GM23338 (cell line): Measurements from ENCODE around the gene NPAS3. TPM values are rescaled to one million over a fixed set of nuclear protein-coding genes. Genes with fewer than 3 reads are reported as not detected.

Experiments used
- ATAC-seq: fragments of 200-7000 bp; cut with Tn5 transposase; 3 replicates; pipeline ENCODE4 v1.9.1; 2020
- DNase-seq: peaks from one replicate; pipeline ENCODE4 v3.0.0-alpha.2; 2015; ENCODE audit warnings: low spot score
- H2AFZ ChIP-seq: fragments of 200-600 bp; sonication (generic); 2 replicates; pipeline ENCODE4 v1.8.0; 2016; ENCODE audit warnings: antibody characterized with exemption, mild to moderate bottlenecking, moderate library complexity
- H3F3A ChIP-seq: fragments of 200-600 bp; sonication (generic); replicated peaks from 2 replicates; pipeline ENCODE4 v1.8.0; 2017; ENCODE audit warnings: antibody characterized with exemption, mixed run types, low read depth
- H3K27ac ChIP-seq: fragments of 200-600 bp; sonication (generic); 2 replicates; pipeline ENCODE4 v1.6.1; 2016; ENCODE audit warnings: low read depth
- H3K27me3 ChIP-seq: fragments of 200-600 bp; sonication (generic); 2 replicates; pipeline ENCODE4 v1.8.0; 2016; ENCODE audit warnings: mild to moderate bottlenecking, mixed run types, moderate library complexity; ENCODE audit not compliant: insufficient read depth
- H3K36me3 ChIP-seq: fragments of 200-600 bp; sonication (generic); 2 replicates; pipeline ENCODE4 v1.8.0; 2016; ENCODE audit warnings: mild to moderate bottlenecking; ENCODE audit not compliant: insufficient read depth
- H3K4me1 ChIP-seq: fragments of 200-600 bp; sonication (generic); 2 replicates; pipeline ENCODE4 v1.8.0; 2016; ENCODE audit warnings: mild to moderate bottlenecking, moderate library complexity; ENCODE audit not compliant: insufficient read depth
- H3K4me2 ChIP-seq: fragments of 200-600 bp; sonication (generic); 2 replicates; pipeline ENCODE4 v1.7.1; 2017; ENCODE audit warnings: mixed run types
- H3K4me3 ChIP-seq: fragments of 200-600 bp; sonication (generic); 2 replicates; pipeline ENCODE4 v1.6.1; 2016; ENCODE audit warnings: mixed run types
- H3K79me2 ChIP-seq: fragments of 200-600 bp; sonication (generic); replicated peaks from 2 replicates; pipeline ENCODE4 v1.8.0; 2017; ENCODE audit warnings: mild to moderate bottlenecking; ENCODE audit not compliant: insufficient read depth
- H3K9me2 ChIP-seq: fragments of 200-600 bp; sonication (generic); 2 replicates; pipeline ENCODE4 v1.8.0; 2017; ENCODE audit not compliant: insufficient read depth
- H4K20me1 ChIP-seq: fragments of 200-600 bp; sonication (generic); replicated peaks from 2 replicates; pipeline ENCODE4 v1.8.0; 2017; ENCODE audit warnings: mild to moderate bottlenecking; ENCODE audit not compliant: insufficient read depth
- H3K27ac Mint-ChIP-seq: 2 replicates; pipeline ENCODE4 v1.8.0; 2020; ENCODE audit warnings: inconsistent platforms, mild to moderate bottlenecking, moderate library complexity, mixed read lengths
- H3K27me3 Mint-ChIP-seq: 3 replicates; pipeline ENCODE4 v1.8.0; 2022; ENCODE audit warnings: low read depth, mild to moderate bottlenecking, moderate library complexity, mixed read lengths, inconsistent platforms; ENCODE audit not compliant: insufficient read depth, poor library complexity
- H3K36me3 Mint-ChIP-seq: 3 replicates; pipeline ENCODE4 v1.8.0; 2021; ENCODE audit warnings: low read depth, mild to moderate bottlenecking, inconsistent platforms, moderate library complexity, mixed read lengths
- H3K4me1 Mint-ChIP-seq: 3 replicates; pipeline ENCODE4 v1.8.0; 2020; ENCODE audit warnings: mild to moderate bottlenecking, inconsistent platforms, mixed read lengths
- H3K4me3 Mint-ChIP-seq: 3 replicates; pipeline ENCODE4 v1.8.0; 2021; ENCODE audit warnings: moderate library complexity, mild to moderate bottlenecking, inconsistent platforms, mixed read lengths
- H3K9me3 Mint-ChIP-seq: 3 replicates; pipeline ENCODE4 v1.8.0; 2020; ENCODE audit warnings: moderate library complexity, mild to moderate bottlenecking, inconsistent platforms, mixed read lengths
- CREB1 ChIP-seq: fragments of 250-450 bp; sonication (Bioruptor Pico); IDR thresholded peaks from 2 replicates; pipeline ENCODE4 v1.5.0; 2020; ENCODE audit warnings: low read depth, mild to moderate bottlenecking, moderate library complexity
- EZH2 ChIP-seq: fragments of 200-600 bp; sonication (generic); IDR thresholded peaks from one replicate; pipeline ENCODE4 v1.8.0; 2017; ENCODE audit warnings: antibody characterized with exemption, mild to moderate bottlenecking, low read depth; ENCODE audit not compliant: unreplicated experiment
- JUNB ChIP-seq: IDR thresholded peaks from one replicate; pipeline ENCODE4 v1.6.1; 2016; ENCODE audit warnings: antibody characterized with exemption; ENCODE audit not compliant: unreplicated experiment
- STAT1 ChIP-seq: IDR thresholded peaks from one replicate; pipeline ENCODE4 v1.6.1; 2016; ENCODE audit warnings: antibody characterized with exemption; ENCODE audit not compliant: unreplicated experiment
- polyA plus RNA-seq: library from polyadenylated mRNA; unstranded; fragments of >200 nt; fragmentation: Nextera tagmentation; extraction: Ambion mirVana; gene quantifications from 2 replicates; pipeline ENCODE4 v1.2.1, GENCODE V29; 2016
- total RNA-seq: library from RNA; depleted of rRNA; stranded (reverse); fragments of >200 nt; shearing (Covaris generic); gene quantifications from 2 replicates; pipeline ENCODE4 v1.2.3, GENCODE V29; 2014
- TF ChIP-seq, protein P1 (sequence below): fragments of 250-450 bp; sonication (Bioruptor Pico); IDR thresholded peaks from 2 replicates; pipeline ENCODE4 v1.5.0; 2020; ENCODE audit warnings: mild to moderate bottlenecking, moderate library complexity
- TF ChIP-seq, protein P2 (sequence below): IDR thresholded peaks from 2 replicates; pipeline ENCODE4 v1.6.1; 2016; ENCODE audit warnings: antibody characterized with exemption

The NPAS3 gene
- total and polyA plus RNA-seq, 2 experiments from 2014 or later, result 0.17 to 0.19 TPM

DNA sequence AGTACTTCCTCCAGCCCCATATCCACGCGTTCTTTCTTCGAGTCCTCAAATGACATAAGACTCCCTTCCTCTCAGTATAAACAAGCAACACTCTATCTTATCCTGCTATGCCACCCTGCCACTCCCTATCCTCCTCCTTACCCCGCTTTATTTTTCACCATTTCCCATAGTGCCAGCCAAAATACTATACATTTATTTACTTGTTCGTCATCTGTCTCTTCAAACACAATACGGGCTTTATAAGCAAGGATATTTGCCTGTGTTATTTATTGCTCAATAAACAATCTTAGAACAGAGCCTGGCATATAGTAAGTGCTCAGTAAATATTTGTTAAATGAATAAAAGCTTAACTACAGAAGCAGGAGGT is 567.3 kb downstream of the NPAS3 start:
- no peak for DNase-seq
- no peaks in the 10 kb centered on the region for H4K20me1 ChIP-seq
- no peak overlapping the region for H3K27ac ChIP-seq
- H3K27me3 Mint-ChIP-seq, result no peaks in the 10 kb centered on the region
- no peak overlapping the region for H2AFZ ChIP-seq
- H3F3A ChIP-seq, result no peaks in the 10 kb centered on the region
- no peaks in the 10 kb centered on the region for H3K9me2 ChIP-seq
- H3K79me2 ChIP-seq, result no peaks in the 10 kb centered on the region
- H3K36me3 Mint-ChIP-seq, result no peaks in the 10 kb centered on the region
- ATAC-seq, result no peak
- no peak overlapping the region for H3K4me2 ChIP-seq
- no peaks in the 10 kb centered on the region for H3K4me1 ChIP-seq
- peaks cover 2% of the 10 kb centered on the region; the same call in 1 of the 3 replicates for H3K4me1 Mint-ChIP-seq
- no peak overlapping the region for H3K27ac Mint-ChIP-seq
- no peaks in the 10 kb centered on the region for H3K27me3 ChIP-seq
- no peak overlapping the region for H3K4me3 Mint-ChIP-seq
- H3K36me3 ChIP-seq, result no peaks in the 10 kb centered on the region
- TF ChIP-seq JUNB, result no peak
- TF ChIP-seq CREB1 (CRISPR knock-in tag), result no peak
- TF ChIP-seq, protein P1, sequence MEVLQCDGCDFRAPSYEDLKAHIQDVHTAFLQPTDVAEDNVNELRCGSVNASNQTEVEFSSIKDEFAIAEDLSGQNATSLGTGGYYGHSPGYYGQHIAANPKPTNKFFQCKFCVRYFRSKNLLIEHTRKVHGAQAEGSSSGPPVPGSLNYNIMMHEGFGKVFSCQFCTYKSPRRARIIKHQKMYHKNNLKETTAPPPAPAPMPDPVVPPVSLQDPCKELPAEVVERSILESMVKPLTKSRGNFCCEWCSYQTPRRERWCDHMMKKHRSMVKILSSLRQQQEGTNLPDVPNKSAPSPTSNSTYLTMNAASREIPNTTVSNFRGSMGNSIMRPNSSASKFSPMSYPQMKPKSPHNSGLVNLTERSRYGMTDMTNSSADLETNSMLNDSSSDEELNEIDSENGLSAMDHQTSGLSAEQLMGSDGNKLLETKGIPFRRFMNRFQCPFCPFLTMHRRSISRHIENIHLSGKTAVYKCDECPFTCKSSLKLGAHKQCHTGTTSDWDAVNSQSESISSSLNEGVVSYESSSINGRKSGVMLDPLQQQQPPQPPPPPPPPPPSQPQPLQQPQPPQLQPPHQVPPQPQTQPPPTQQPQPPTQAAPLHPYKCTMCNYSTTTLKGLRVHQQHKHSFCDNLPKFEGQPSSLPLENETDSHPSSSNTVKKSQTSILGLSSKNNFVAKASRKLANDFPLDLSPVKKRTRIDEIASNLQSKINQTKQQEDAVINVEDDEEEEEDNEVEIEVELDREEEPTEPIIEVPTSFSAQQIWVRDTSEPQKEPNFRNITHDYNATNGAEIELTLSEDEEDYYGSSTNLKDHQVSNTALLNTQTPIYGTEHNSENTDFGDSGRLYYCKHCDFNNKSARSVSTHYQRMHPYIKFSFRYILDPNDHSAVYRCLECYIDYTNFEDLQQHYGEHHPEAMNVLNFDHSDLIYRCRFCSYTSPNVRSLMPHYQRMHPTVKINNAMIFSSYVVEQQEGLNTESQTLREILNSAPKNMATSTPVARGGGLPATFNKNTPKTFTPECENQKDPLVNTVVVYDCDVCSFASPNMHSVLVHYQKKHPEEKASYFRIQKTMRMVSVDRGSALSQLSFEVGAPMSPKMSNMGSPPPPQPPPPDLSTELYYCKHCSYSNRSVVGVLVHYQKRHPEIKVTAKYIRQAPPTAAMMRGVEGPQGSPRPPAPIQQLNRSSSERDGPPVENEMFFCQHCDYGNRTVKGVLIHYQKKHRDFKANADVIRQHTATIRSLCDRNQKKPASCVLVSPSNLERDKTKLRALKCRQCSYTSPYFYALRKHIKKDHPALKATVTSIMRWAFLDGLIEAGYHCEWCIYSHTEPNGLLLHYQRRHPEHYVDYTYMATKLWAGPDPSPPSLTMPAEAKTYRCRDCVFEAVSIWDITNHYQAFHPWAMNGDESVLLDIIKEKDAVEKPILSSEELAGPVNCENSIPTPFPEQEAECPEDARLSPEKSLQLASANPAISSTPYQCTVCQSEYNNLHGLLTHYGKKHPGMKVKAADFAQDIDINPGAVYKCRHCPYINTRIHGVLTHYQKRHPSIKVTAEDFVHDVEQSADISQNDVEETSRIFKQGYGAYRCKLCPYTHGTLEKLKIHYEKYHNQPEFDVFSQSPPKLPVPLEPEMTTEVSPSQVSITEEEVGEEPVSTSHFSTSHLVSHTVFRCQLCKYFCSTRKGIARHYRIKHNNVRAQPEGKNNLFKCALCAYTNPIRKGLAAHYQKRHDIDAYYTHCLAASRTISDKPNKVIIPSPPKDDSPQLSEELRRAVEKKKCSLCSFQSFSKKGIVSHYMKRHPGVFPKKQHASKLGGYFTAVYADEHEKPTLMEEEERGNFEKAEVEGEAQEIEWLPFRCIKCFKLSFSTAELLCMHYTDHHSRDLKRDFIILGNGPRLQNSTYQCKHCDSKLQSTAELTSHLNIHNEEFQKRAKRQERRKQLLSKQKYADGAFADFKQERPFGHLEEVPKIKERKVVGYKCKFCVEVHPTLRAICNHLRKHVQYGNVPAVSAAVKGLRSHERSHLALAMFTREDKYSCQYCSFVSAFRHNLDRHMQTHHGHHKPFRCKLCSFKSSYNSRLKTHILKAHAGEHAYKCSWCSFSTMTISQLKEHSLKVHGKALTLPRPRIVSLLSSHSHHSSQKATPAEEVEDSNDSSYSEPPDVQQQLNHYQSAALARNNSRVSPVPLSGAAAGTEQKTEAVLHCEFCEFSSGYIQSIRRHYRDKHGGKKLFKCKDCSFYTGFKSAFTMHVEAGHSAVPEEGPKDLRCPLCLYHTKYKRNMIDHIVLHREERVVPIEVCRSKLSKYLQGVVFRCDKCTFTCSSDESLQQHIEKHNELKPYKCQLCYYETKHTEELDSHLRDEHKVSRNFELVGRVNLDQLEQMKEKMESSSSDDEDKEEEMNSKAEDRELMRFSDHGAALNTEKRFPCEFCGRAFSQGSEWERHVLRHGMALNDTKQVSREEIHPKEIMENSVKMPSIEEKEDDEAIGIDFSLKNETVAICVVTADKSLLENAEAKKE (CRISPR knock-in tag), result no peak
- TF ChIP-seq STAT1, result no peak
- no peak overlapping the region for H3K4me3 ChIP-seq
- H3K9me3 Mint-ChIP-seq, result no peaks in the 10 kb centered on the region

DNA sequence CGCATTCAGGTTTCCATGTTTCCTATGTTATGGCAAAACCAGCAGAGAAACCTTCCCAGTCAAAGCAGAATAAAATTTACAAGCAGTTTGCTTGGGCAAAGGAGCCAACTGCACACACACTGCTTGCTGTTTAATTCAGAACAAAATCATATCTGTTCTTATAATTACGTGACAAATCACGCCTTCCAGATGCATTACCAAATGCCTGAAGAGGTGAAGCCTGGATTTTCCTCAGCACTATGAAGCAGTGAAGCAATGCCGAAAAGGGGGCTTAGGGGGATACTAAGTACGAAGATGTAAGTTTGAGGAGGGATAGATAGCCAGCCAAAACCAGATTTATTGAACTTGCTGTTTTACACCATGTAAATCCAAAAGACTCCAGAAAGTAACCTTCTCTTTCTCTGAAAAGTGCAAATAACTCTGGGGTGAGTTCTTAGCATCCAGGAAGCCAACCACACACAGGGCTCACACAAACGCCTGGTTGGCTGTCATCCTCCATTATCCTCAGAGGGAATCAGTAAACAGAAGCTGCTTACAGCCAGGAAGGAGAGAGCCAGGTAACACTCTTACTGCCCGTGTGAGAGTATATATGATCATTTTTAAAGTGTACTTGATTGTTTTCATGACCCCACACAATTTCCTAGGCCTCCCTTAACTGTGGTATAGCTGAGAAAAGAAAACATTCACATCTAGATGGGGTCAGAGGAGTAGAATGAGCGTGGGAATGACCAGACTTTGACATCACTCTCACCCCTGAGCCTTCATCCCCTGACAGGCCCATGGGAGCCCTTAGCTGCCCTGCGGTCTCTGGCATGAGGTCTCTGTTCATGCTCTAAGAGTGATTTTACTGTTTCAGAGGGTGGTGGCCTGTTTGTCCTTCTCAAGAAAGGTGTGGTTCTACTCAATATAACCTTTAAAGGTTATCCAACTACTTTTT is 569.7 kb downstream of the NPAS3 start:
- Mint-ChIP-seq H3K4me3 (no peak overlapping the region), H3K27me3 (no peaks in the 10 kb centered on the region), H3K9me3 (no peaks in the 10 kb centered on the region), H3K4me1 (peaks cover 2% of the 10 kb centered on the region; the same call in 1 of the 3 replicates), H3K27ac (no peak overlapping the region), H3K36me3 (no peaks in the 10 kb centered on the region)
- H3K9me2 ChIP-seq, result no peaks in the 10 kb centered on the region
- H3K36me3 ChIP-seq, result no peaks in the 10 kb centered on the region
- H3K4me2 ChIP-seq, result no peak overlapping the region
- ATAC-seq, result no peak
- no peak for TF ChIP-seq EZH2
- TF ChIP-seq, protein P2, sequence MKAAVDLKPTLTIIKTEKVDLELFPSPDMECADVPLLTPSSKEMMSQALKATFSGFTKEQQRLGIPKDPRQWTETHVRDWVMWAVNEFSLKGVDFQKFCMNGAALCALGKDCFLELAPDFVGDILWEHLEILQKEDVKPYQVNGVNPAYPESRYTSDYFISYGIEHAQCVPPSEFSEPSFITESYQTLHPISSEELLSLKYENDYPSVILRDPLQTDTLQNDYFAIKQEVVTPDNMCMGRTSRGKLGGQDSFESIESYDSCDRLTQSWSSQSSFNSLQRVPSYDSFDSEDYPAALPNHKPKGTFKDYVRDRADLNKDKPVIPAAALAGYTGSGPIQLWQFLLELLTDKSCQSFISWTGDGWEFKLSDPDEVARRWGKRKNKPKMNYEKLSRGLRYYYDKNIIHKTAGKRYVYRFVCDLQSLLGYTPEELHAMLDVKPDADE, result no peak
- H3K27ac ChIP-seq, result no peak overlapping the region
- no peak for DNase-seq
- H4K20me1 ChIP-seq, result no peaks in the 10 kb centered on the region
- no peaks in the 10 kb centered on the region for H3K79me2 ChIP-seq
- H2AFZ ChIP-seq, result no peak overlapping the region; the same call in 1 of the 2 replicates
- no peaks in the 10 kb centered on the region for H3K4me1 ChIP-seq
- no peaks in the 10 kb centered on the region for H3K27me3 ChIP-seq
- H3K4me3 ChIP-seq, result no peak overlapping the region
- no peaks in the 10 kb centered on the region for H3F3A ChIP-seq
